Lower leg skin (tissue), 4 donors: Measurements from ENCODE around the gene FOXP2. TPM values are rescaled to one million over a fixed set of nuclear protein-coding genes. Genes with fewer than 3 reads are reported as not detected.

Experiments
- DNase-seq, 2 donors: peaks; one replicate each; pipeline ENCODE4 v3.0.0-alpha.2; 2019; ENCODE audit warnings: low spot score in 2 of 2
- H3K4me3 ChIP-seq: fragments of 200-600 bp; sonication (generic); 2 replicates; pipeline ENCODE4 v1.5.1; 2017; ENCODE audit warnings: mild to moderate bottlenecking, low read depth; ENCODE audit not compliant: poor library complexity, severe bottlenecking
- CTCF ChIP-seq, 3 donors: fragments of 450-650 bp; IDR thresholded peaks; one replicate each; pipeline ENCODE4 v1.5.1; 2016; ENCODE audit warnings: antibody characterized with exemption in 3 of 3, mild to moderate bottlenecking in 3 of 3, moderate library complexity in 2 of 3
- POLR2A ChIP-seq, 2 donors: fragments of 450-650 bp; IDR thresholded peaks; one replicate each; pipeline ENCODE4 v1.6.1; 2016 to 2017; ENCODE audit warnings: antibody characterized with exemption in 2 of 2, mild to moderate bottlenecking in 1 of 2, moderate library complexity in 1 of 2
- WGBS, 2 donors: methylation state at CpG; one replicate each; pipeline ENCODE4 v1.1.5; 2018; 5-methylcytosine and 5-hydroxymethylcytosine counted together
- intact Hi-C: fragments of 100-400 bp; cut with DNase I; formaldehyde crosslinking; loops from one replicate; pipeline ENCODE4 v1.15.0; 2023; ENCODE audit warnings: low total_unique reads
- total RNA-seq, 4 donors: library from RNA; depleted of rRNA; stranded (reverse); fragments of >200 nt; gene quantifications; one replicate each; pipeline ENCODE4 v1.1.0, GENCODE V29; 2016

FOXP2 gene
- total RNA-seq, 4 donors from 2014 or later, result 11.9 to 23.6 (median 18.8) TPM

GRCh38 chr7:114710499-114710898 is 295.9 kb downstream of the FOXP2 start:
- intact Hi-C loops, result no loop called here
- no peak overlapping the region for H3K4me3 ChIP-seq
- 47 to 48% methylated on average over 5 of the region's 5 CpGs for WGBS, 2 donors
- TF ChIP-seq POLR2A (IDR thresholded peaks at IDR 0.05) (no peak), CTCF (IDR thresholded peaks at IDR 0.05) (no peak)
- no peak for DNase-seq

DNA sequence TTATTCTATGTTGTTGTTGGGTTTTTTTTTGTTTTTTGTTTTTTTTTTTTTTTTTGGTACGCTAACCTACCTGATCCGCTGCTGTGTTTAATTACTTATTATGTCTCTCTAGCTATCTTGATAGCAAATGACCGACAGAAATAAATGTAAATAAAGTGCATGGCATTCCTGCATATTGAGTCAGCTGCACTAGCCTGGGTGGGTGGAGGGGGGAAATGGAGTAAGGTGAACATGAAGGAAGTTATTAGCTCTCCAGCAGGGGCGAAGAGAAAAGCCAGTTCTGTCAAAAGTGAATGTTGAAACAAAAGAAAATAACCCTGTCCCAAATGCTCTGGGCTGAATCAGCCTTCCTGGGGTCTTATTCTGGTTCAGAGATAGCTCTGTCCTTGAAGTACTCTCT is 296.6 kb downstream of the FOXP2 start:
- TF ChIP-seq POLR2A (IDR thresholded peaks at IDR 0.05) (no peak), CTCF (IDR thresholded peaks at IDR 0.05) (no peak)
- intact Hi-C loops, result no loop called here
- 80 to 84% methylated on average over 4 of the region's 4 CpGs for WGBS, 2 donors
- H3K4me3 ChIP-seq, result no peak overlapping the region
- no peak for DNase-seq

DNA sequence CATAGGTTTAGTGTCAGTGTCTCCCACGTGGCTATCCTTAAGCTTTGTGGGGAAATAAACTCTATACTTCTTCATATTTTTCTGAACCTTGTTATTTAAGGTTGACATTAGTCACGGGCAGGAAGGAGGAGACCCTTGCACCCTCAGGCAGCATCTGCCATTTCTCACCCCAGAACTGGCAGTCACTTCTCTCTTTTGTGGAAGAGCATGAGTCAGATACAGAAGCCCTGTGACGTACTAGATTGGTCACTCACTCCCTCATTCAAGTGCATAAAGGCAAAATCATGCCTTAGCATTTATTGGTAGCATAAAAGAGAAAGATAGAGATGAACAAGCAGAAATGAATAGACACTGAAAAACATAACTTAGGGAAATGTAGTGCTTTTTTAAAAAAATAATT is 301.3 kb downstream of the FOXP2 start:
- intact Hi-C loops, result no loop called here
- H3K4me3 ChIP-seq, result no peak overlapping the region
- DNase-seq, result no peak
- TF ChIP-seq CTCF (IDR thresholded peaks at IDR 0.05) (no peak), POLR2A (IDR thresholded peaks at IDR 0.05) (no peak)
- WGBS, 2 donors, result 43 to 45% methylated on average over 3 of the region's 3 CpGs

DNA sequence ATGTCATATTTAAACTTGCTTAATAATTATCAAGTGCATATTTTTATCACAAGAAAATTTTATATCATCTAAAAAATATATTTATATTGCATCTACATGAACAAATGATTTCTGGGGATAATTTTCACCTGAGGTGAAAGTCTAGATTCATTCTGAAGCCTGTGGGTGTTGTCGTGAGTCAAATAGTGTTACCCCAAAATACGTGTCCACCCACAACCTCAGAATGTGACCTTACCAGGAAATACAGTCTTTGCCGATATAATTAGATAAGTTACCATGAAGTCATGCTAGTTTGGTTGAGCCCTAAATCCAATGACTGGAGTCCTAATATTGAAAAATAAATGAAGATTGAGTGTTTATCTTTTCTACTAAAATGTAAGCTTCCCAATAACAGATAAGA is 304.2 kb downstream of the FOXP2 start:
- TF ChIP-seq POLR2A (IDR thresholded peaks at IDR 0.05), result no peak
- TF ChIP-seq CTCF (IDR thresholded peaks at IDR 0.05), result no peak
- H3K4me3 ChIP-seq, result no peak overlapping the region
- 83 to 91% methylated on average over 3 of the region's 3 CpGs for WGBS, 2 donors
- intact Hi-C loops, result no loop called here
- DNase-seq, result no peak

DNA sequence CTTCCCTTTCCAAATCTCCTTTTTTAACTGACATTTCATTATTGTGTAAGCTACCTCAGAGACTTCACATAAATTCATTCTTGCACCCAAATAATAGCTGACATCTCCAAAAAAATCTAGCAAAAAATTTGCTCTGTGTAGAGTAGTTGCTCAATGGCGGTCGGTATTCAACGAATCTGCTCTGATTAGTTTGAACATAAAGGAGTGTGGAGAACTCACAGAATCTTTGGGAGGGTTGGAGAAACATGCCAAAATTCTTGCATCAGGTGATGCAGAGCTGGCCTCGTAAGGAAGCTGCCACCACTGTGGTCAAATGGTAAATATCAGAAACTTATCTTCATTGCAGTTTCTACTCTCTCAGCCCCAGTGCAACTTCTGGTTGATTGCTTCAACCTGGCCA is 306.1 kb downstream of the FOXP2 start:
- no peak for DNase-seq
- intact Hi-C loops, result no loop called here
- H3K4me3 ChIP-seq, result no peak overlapping the region
- TF ChIP-seq POLR2A (IDR thresholded peaks at IDR 0.05) (no peak), CTCF (IDR thresholded peaks at IDR 0.05) (no peak)
- 48 to 56% methylated on average over 4 of the region's 4 CpGs for WGBS, 2 donors

DNA sequence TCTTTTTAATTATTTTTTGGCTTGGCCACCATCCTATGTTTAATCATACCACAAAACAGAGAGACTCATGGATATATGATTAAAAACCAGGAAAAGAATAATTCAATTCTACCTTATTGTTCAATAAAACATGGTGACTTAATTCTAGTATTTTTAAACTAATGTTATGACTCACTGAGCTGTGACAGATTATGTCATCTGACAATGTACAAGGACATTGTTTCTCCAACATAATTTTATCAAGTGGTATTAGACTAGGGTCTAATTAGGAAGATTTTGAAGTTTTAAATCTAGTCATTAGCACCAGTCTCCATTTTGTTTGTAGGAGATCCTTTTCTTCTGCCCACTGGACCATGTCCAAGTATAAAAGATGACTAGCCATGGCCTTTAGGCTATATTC is 307.9 kb downstream of the FOXP2 start:
- no peak overlapping the region for H3K4me3 ChIP-seq
- intact Hi-C loops, result no loop called here
- DNase-seq, result no peak
- TF ChIP-seq CTCF (IDR thresholded peaks at IDR 0.05) (no peak), POLR2A (IDR thresholded peaks at IDR 0.05) (no peak)
